GM13977 (cell line): ENCODE results near the gene INSR.
"Not testable (repeated sequence)": the region's sequence is repeated elsewhere in the genome, so short reads cannot be mapped to it uniquely, and the experiment has no call there.

Source experiments
- DNase-seq: peaks from one replicate; pipeline ENCODE4 v3.0.0; 2012; ENCODE audit warnings: low spot score
- in situ Hi-C: fragments of 300-500 bp; cut with MboI; formaldehyde crosslinking; loops from one replicate; pipeline ENCODE4 v1.12.0; 2022; ENCODE audit warnings: low sequenced_read_pairs, low pct_unique_long_range_greater_than_20kb, mixed read lengths, inconsistent platforms; ENCODE audit not compliant: unreplicated experiment
- TF ChIP-seq, protein P1 (sequence below): IDR thresholded peaks from 2 replicates; pipeline ENCODE4 v1.5.1; 2012; ENCODE audit warnings: mild to moderate bottlenecking, control low read depth; ENCODE audit not compliant: insufficient read depth; ENCODE audit errors: extremely low read depth, missing control alignments

Gene INSR

DNA sequence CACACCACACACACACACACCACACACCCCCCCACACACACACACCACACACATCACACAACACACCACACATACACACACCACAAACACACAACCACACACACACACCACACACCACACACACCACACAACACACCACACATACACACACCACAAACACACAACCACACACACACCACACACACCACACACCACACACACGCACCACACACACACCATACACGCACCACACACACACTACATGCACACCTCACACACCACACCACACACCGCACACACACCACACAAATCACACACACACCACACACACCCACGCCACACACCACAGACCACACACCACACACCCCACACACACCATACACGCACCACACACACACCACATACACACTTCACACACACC lies 141.2 kb downstream of the INSR start:
- TF ChIP-seq, protein P1, sequence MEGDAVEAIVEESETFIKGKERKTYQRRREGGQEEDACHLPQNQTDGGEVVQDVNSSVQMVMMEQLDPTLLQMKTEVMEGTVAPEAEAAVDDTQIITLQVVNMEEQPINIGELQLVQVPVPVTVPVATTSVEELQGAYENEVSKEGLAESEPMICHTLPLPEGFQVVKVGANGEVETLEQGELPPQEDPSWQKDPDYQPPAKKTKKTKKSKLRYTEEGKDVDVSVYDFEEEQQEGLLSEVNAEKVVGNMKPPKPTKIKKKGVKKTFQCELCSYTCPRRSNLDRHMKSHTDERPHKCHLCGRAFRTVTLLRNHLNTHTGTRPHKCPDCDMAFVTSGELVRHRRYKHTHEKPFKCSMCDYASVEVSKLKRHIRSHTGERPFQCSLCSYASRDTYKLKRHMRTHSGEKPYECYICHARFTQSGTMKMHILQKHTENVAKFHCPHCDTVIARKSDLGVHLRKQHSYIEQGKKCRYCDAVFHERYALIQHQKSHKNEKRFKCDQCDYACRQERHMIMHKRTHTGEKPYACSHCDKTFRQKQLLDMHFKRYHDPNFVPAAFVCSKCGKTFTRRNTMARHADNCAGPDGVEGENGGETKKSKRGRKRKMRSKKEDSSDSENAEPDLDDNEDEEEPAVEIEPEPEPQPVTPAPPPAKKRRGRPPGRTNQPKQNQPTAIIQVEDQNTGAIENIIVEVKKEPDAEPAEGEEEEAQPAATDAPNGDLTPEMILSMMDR: no peak
- no peak for DNase-seq
- in situ Hi-C loops: no loop called here

DNA sequence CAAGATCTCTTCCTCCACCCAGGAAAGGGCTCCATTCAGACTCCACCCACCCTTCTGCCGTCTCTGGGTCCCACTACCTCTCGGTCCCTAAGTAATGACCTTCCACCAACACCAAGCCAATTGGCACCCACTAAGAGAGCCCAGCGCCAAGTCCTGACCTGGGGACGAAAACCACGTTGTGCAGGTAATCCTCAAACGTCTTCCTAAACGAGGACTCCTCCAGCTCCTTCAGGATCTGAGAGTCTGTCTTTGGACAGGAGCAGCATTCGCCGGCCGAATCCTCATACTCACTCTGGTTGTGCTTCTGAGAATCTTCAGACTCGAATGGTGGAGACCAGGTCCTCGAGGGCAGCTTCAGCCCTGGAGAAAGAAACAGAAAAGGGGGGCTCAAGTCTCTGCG lies 141.6 kb downstream of the INSR start:
- TF ChIP-seq, protein P1: no peak
- DNase-seq: no peak
- in situ Hi-C loops: no loop called here

DNA sequence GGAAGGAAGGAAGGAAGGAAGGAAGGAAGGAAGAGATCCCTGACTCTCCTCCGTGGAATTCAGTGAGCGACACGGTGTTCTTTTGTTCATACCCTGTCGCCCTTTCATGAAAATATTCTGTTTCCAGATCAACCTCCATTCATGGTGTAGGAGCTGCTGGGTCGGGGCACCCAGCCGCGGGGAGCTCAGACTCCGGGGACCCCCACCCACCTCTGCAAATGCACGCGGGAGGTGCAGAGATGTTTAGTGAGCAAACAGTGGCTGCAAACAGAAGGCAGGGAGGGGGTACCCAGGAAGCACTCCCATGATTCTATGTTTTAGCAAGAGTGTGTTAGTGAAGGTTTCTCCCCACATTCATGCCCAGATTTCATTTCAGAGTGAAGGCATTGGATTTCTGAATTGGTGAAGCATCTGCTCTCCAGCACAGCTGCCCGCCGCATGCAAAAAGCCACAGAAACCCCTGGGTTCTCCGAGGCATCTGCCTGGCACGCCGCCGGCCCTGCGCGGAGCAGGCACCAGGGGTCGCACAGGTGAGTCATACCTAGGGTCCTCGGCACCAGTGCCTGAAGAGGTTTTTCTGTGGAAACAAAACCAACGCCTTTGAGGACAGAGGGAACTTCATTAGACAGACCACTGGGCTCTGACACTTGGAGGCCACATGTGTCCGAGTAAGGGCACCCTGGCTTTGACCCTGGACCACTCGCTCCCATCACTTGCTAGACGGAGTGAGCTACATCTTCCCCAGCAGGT lies 144.1 kb downstream of the INSR start:
- in situ Hi-C loops: no loop called here
- DNase-seq: no peak
- TF ChIP-seq, protein P1: no peak

DNA sequence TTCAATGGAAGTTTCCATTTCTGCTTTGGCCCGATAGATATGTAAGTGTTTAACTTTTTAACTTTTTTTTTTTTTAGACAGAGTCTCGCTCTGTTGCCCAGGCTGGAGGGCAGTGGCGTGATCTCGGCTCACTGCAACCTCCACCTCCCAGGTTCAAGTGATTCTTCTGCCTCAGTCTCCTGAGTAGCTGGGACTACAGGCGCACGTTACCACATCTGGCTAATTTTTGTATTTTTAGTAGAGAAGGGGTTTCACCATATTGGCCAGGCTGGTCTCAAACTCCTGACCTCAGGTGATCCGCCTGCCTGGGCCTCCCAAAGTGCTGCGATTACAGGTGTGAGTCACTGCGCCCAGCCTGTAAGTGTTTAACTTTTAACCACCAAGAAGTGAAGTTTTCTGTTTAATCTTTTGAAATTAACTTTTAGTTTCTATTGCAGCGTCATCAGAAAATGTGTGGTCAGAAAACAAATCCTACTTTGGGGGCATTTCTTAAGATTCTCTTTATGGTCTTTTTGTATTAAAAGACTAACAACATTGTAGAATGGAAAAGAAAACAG lies 147.0 kb downstream of the INSR start:
- in situ Hi-C loops, DNase-seq: not testable (repeated sequence)

DNA sequence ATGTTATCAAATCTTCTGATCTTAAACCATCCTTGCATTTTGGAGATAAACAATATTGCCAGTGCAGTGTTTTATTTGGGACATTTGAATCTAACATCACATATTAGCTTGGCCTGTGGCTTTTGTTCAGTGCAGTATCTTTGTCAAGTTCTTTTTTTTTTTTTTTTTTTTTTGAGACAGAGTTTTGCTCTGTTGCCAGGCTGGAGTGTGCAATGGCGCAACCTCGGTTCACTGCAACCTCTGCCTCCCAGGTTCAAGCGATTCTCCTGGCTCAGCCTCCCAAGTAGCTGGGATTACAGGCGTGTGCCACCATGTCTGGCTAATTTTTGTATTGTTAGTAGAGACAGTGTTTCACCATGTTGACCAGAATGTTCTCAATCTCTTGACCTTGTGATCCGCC lies 148.1 kb downstream of the INSR start:
- in situ Hi-C loops, DNase-seq: not testable (repeated sequence)

DNA sequence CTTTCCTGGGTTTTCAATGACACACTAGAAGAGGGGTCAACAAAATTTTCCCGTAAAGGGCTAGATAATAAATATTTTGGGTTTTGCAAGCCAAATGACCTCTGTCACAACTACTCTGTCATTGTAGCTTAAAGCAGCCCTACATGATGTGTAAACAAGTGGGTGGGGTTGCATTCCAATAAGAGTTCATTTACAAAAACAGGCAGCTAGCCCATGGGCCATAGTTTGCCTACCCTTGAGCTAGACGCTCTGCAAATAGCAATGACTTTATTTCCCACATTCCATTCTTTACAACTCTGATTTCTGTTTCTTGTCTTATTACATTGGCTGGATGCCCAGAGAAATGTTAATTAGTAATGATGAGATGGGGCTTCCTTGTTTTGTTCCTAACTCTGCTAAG lies 148.7 kb downstream of the INSR start:
- in situ Hi-C loops: no loop called here
- TF ChIP-seq, protein P1: no peak
- no peak for DNase-seq

DNA sequence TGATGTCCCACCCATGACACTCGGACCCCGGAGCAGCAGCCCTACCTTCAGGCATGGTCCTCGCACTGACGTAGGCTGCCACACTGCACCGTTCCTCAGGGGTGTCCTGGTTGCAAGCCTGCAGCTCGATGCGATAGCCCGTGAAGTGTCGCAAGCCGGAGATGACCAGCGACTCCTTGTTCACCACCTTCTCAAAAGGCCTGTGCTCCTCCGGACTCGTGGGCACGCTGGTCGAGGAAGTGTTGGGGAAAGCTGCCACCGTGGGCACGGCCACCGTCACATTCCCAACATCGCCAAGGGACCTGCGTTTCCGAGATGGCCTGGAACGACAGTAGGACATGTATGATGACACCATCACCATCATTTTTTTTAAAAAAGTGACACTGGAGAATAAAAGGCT lies 151.4 kb downstream of the INSR start:
- in situ Hi-C loops: no loop called here
- no peak for DNase-seq
- TF ChIP-seq, protein P1: no peak
